Measurements from ENCODE around the gene POLDIP2.

DNA sequence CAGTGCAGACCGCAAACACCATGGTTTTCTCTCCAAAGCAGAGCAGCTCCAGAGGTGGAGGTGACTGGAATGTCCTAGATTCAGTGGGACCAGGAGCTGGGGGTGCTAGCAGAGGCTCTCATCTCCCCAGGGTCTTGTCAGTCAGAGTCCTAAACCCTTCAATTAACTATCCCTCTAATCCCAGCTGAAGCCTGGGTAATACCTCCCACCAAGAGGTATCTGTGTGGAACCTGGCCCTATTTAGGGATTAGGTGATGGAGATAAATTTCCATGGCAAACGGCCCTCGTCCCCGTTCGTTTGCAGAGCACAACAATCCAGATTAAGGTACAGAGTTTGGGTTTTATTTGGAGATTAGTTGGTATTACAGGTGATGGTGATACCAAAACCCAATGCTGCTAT is 5.9 kb upstream of the POLDIP2 start:
- TF ChIP-seq, protein P1, sequence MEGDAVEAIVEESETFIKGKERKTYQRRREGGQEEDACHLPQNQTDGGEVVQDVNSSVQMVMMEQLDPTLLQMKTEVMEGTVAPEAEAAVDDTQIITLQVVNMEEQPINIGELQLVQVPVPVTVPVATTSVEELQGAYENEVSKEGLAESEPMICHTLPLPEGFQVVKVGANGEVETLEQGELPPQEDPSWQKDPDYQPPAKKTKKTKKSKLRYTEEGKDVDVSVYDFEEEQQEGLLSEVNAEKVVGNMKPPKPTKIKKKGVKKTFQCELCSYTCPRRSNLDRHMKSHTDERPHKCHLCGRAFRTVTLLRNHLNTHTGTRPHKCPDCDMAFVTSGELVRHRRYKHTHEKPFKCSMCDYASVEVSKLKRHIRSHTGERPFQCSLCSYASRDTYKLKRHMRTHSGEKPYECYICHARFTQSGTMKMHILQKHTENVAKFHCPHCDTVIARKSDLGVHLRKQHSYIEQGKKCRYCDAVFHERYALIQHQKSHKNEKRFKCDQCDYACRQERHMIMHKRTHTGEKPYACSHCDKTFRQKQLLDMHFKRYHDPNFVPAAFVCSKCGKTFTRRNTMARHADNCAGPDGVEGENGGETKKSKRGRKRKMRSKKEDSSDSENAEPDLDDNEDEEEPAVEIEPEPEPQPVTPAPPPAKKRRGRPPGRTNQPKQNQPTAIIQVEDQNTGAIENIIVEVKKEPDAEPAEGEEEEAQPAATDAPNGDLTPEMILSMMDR (IDR thresholded peaks at IDR 0.05): no peak
- TF ChIP-seq ZFX (IDR thresholded peaks at IDR 0.05; ENCODE audit: borderline replicate concordance): no peak

All from 22Rv1 (cell line).